HFF-Myc (cell line): ENCODE results near the gene MON2.
A peak's percentile ranks its signal among the peaks of the same experiment; 100 is the strongest.

Experiments
- DNase-seq: peaks from one replicate; pipeline ENCODE4 v3.0.0-alpha.2; 2011; ENCODE audit warnings: low read depth; ENCODE audit errors: extremely low read depth
- H3K4me3 ChIP-seq: replicated peaks from 2 replicates; pipeline ENCODE4 v1.5.1; 2011; ENCODE audit warnings: low read depth, mild to moderate bottlenecking, control low read depth, low read length
- TF ChIP-seq, protein P1 (sequence below): IDR thresholded peaks from 2 replicates; pipeline ENCODE4 v1.5.1; 2012; ENCODE audit warnings: mild to moderate bottlenecking, low read depth, low read length, control low read depth; ENCODE audit errors: missing control alignments

The MON2 gene

DNA sequence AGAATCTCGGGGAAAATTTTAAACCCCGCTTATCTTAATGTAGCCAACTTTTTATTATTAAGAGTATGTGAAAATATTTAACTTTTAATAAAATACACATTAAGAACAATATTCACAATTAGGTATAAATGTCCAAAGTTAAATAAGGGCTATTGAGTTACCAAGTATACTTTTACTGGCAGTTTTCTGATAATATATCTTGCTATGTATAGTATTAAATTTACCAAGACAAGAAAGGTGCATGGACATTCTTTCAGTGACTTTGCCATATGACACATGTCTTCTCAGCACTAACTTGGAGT is 115.4 kb downstream of the MON2 start:
- no peak overlapping the region for H3K4me3 ChIP-seq
- DNase-seq = no peak
- TF ChIP-seq, protein P1, sequence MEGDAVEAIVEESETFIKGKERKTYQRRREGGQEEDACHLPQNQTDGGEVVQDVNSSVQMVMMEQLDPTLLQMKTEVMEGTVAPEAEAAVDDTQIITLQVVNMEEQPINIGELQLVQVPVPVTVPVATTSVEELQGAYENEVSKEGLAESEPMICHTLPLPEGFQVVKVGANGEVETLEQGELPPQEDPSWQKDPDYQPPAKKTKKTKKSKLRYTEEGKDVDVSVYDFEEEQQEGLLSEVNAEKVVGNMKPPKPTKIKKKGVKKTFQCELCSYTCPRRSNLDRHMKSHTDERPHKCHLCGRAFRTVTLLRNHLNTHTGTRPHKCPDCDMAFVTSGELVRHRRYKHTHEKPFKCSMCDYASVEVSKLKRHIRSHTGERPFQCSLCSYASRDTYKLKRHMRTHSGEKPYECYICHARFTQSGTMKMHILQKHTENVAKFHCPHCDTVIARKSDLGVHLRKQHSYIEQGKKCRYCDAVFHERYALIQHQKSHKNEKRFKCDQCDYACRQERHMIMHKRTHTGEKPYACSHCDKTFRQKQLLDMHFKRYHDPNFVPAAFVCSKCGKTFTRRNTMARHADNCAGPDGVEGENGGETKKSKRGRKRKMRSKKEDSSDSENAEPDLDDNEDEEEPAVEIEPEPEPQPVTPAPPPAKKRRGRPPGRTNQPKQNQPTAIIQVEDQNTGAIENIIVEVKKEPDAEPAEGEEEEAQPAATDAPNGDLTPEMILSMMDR = no peak

DNA sequence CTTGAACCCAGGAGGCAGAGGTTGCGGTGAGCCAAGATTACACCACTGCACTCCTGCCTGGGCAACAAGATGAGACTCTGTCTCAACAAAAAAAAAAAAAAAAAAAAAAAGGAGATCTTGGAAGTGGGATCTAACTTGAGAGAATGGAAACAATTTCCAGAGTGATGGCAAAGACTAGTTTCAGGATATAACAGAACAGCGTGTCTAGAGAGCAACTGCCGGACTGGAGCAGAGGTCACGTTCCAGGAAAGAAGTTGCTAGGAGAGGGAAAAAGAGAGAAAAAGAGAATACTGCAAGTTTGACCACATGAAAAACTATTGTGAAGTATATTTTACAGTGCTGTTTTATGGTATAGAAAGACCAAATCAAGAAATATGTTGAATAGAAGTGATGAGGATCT is 118.0 kb downstream of the MON2 start:
- DNase-seq = no peak
- H3K4me3 ChIP-seq = no peak overlapping the region
- TF ChIP-seq, protein P1 = no peak

GRCh38 chr12:62586850-62587249 is 120.2 kb downstream of the MON2 start:
- no peak overlapping the region for H3K4me3 ChIP-seq
- DNase-seq = no peak

DNA sequence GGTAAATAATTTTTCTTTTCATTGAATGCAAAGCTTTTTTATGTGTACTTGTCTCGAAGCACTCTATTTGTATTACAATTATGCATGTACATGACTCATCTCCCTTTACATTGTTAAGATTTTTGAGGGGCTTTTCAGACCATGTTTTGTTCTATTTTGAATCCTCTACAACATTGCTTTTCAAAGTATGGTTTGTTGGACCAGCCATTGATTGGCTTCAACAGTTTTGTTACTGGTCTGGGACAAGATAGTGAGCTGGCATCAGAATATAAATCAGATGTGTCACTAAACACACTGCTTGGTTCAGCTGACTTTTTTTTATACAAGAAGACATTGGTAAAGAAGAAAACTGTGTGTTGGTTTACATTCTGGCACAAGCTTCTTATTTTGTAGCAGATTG is 122.3 kb downstream of the MON2 start:
- DNase-seq = no peak
- no peak overlapping the region for H3K4me3 ChIP-seq
- TF ChIP-seq, protein P1 = no peak

More at GRCh38 chr12:62586850-62587249, 120.2 kb downstream of the MON2 start:
- TF ChIP-seq, protein P1 = no peak

GRCh38 chr12:62597253-62597652 is 130.6 kb downstream of the MON2 start:
- no peak overlapping the region for H3K4me3 ChIP-seq
- no peak for DNase-seq
- TF ChIP-seq, protein P1 = no peak

- TF ChIP-seq, protein P1 = no peak
- DNase-seq = no peak
- no peak overlapping the region for H3K4me3 ChIP-seq
These were observed 132.2 kb downstream of the MON2 start for GRCh38 chr12:62598846-62599245.

GRCh38 chr12:62599854-62600437 is 133.3 kb downstream of the MON2 start:
- TF ChIP-seq, protein P1 = peak; percentile 25
- no peak overlapping the region for H3K4me3 ChIP-seq
- no peak for DNase-seq
